Right lobe of liver (tissue), 6 donors: ENCODE measurements around the gene TWF2. TPM values are rescaled to one million over a fixed set of nuclear protein-coding genes. Genes with fewer than 3 reads are reported as not detected.

Experiments
- ATAC-seq, 4 donors: fragments of 200-7000 bp; cut with Tn5 transposase; one replicate each; pipeline ENCODE4 v1.9.1; 2020; ENCODE audit warnings: mild to moderate bottlenecking in 4 of 4, moderate library complexity in 4 of 4
- DNase-seq, 3 donors: peaks; one replicate each; pipeline ENCODE4 v3.0.0-alpha.2; 2020
- H3K27ac ChIP-seq, 3 donors: fragments of 200-600 bp; one replicate each; pipeline ENCODE4 v1.8.0; 2022
- H3K27me3 ChIP-seq, 2 donors: fragments of 200-600 bp; one replicate each; pipeline ENCODE4 v1.8.0; 2022
- H3K36me3 ChIP-seq, 4 donors: fragments of 200-600 bp; sonication (generic) in 1 of 4; one replicate each; pipeline versions ENCODE4 v1.5.1 to v1.8.0; 2017 to 2022; ENCODE audit warnings: control low read depth in 1 of 4
- H3K4me1 ChIP-seq, 4 donors: fragments of 200-600 bp; sonication (generic) in 1 of 4; one replicate each; pipeline versions ENCODE4 v1.5.1 to v1.8.0; 2017 to 2022; ENCODE audit warnings: control low read depth in 1 of 4
- H3K4me3 ChIP-seq, 3 donors: fragments of 200-600 bp; one replicate each; pipeline ENCODE4 v1.8.0; 2022
- H3K9me3 ChIP-seq, 4 donors: fragments of 200-600 bp; sonication (generic) in 1 of 4; one replicate each; pipeline versions ENCODE4 v1.5.1 to v1.8.0; 2017 to 2022; ENCODE audit warnings: control low read depth in 1 of 4
- CTCF ChIP-seq, 4 donors: fragments of 200-600 bp in 3 of 4; fragments of 450-650 bp in 1 of 4; IDR thresholded peaks; one replicate each; pipeline versions ENCODE4 v1.5.1 to v1.8.0; 2016 to 2022; ENCODE audit warnings: antibody characterized with exemption in 4 of 4, mild to moderate bottlenecking in 2 of 4
- POLR2A ChIP-seq: fragments of 450-650 bp; IDR thresholded peaks from one replicate; pipeline ENCODE4 v1.6.1; 2017; ENCODE audit warnings: antibody characterized with exemption, mild to moderate bottlenecking
- WGBS: methylation state at CpG from one replicate; pipeline ENCODE4 v1.1.6; 2018; ENCODE audit warnings: low coverage, low lambda C conversion rate; ENCODE audit not compliant: insufficient coverage; ENCODE audit errors: missing lambda C conversion rate; 5-methylcytosine and 5-hydroxymethylcytosine counted together
- intact Hi-C, 2 donors: fragments of 100-400 bp; cut with DNase I; formaldehyde crosslinking; loops; one replicate each; pipeline versions ENCODE4 v1.11.2 to v1.14.1; 2022
- total RNA-seq, 6 experiments: library from RNA; depleted of rRNA in 2 of 6; stranded (reverse); fragments of >200 nt in 2 of 6; fragmentation: NEBNext Ultra II Directional in 3 of 6; extraction: Animal tissue kit (Norgen Biotek cat#: 25700) in 3 of 6; gene quantifications; one replicate each; pipeline versions ENCODE4 v1.1.0 to v1.2.4, GENCODE V29; 2016 to 2023
- donor health status: DM: no; HTN: yes; CAD: no.
- donor health status: DM: no; HTN: no; CAD: no.
- donor health status: DM: no; HTN: no; CAD: no.
- donor health status: DM: no; HTN: yes; CAD: no.
- donor health status: DM: no; HTN: yes; CAD: no.

Gene TWF2
- total RNA-seq, 6 experiments from 2014 or later, result 12.9 to 34.4 (median 23.7) TPM

GRCh38 chr3:52281981-52282801 is 43.2 kb upstream of the TWF2 start:
- no peaks in the 10 kb centered on the region for H3K9me3 ChIP-seq
- no peaks in the 10 kb centered on the region for H3K27me3 ChIP-seq
- H3K36me3 ChIP-seq, result no peaks in the 10 kb centered on the region
- H3K4me1 ChIP-seq, result peaks cover 0 to 50% (median 16%) of the 10 kb centered on the region in 4 donors
- 44% methylated on average over 8 of the region's 8 CpGs for WGBS
- peak overlapping the region in 2 of 3 donors; percentile 34 to 44 for H3K27ac ChIP-seq
- no peak for DNase-seq
- TF ChIP-seq POLR2A (no peak), CTCF (IDR thresholded peaks at IDR 0.05) (no peak)
- no peak overlapping the region for H3K4me3 ChIP-seq
- ATAC-seq, result no peak
- intact Hi-C loops, result no loop called here

GRCh38 chr3:52280050-52280461 is 41.1 kb upstream of the TWF2 start:
- peak overlapping the region; percentile 97 for H3K27ac ChIP-seq
- DNase-seq (no peak), ATAC-seq (no peak)
- no peak overlapping the region for H3K4me3 ChIP-seq
- H3K4me1 ChIP-seq, result peaks cover 0 to 56% (median 17%) of the 10 kb centered on the region in 4 donors
- H3K9me3 ChIP-seq, result no peaks in the 10 kb centered on the region
- intact Hi-C loops, result no loop called here
- TF ChIP-seq POLR2A (no peak), CTCF (IDR thresholded peaks at IDR 0.05) (no peak)
- 57% methylated on average over 6 of the region's 6 CpGs for WGBS
- H3K36me3 ChIP-seq, result no peaks in the 10 kb centered on the region
- no peaks in the 10 kb centered on the region for H3K27me3 ChIP-seq

GRCh38 chr3:52279596-52279995 is 40.6 kb upstream of the TWF2 start:
- DNase-seq (no peak), ATAC-seq (no peak)
- Histone ChIP-seq H3K27ac (peak overlapping the region; percentile 97), H3K4me1 (peaks cover 0 to 53% (median 17%) of the 10 kb centered on the region in 4 donors), H3K9me3 (no peaks in the 10 kb centered on the region), H3K36me3 (no peaks in the 10 kb centered on the region), H3K27me3 (no peaks in the 10 kb centered on the region), H3K4me3 (no peak overlapping the region)
- TF ChIP-seq POLR2A (no peak), CTCF (IDR thresholded peaks at IDR 0.05) (no peak)
- intact Hi-C loops, result loop anchor here in 1 of 2 donors (5.0 kb wide), 1 partner anchor 42 kb away; the partner anchor contains the start of gene TWF2
- 25% methylated on average over 2 of the region's 2 CpGs for WGBS

- Histone ChIP-seq H3K4me3 (peak within 1 kb of the TSS; percentile 84 to 97 (median 90)), H3K27ac (peak within 1 kb of the TSS; percentile 97), H3K9me3 (no peaks in the 10 kb centered on the region), H3K27me3 (no peaks in the 10 kb centered on the region), H3K4me1 (peaks cover 0 to 54% (median 18%) of the 10 kb centered on the region in 4 donors), H3K36me3 (no peaks in the 10 kb centered on the region)
- ATAC-seq (peak; percentile 87 to 95 (median 90)), DNase-seq (peak; percentile 98 to 99 (median 99))
- TF ChIP-seq POLR2A (peak; percentile 94), CTCF (IDR thresholded peaks at IDR 0.05) (peak; percentile 36 to 43 (median 40))
- 0% methylated on average over 4 of the region's 58 CpGs for WGBS
- intact Hi-C loops, result loop anchor here in 1 of 2 donors (5.0 kb wide), 1 partner anchor 41 kb away; the partner anchor contains the start of gene TWF2
Observed at GRCh38 chr3:52278510-52279069, 39.6 kb upstream of the TWF2 start, which contains the start of gene WDR82. TSS of gene WDR82 (minus strand) at chr3:52278649. CDS start at chr3:52278361, 288 bp downstream.
